ENCODE measurements around the gene GGT6.

Gene GGT6

GRCh38 chr17:4549781-4550533, 10.4 kb downstream of the GGT6 start:
- DNase-seq = no peak

- no peak for DNase-seq
Measured at GRCh38 chr17:4548721-4549531, 11.5 kb downstream of the GGT6 start.

- no peak for DNase-seq
Measured at GRCh38 chr17:4548061-4548461, 12.3 kb downstream of the GGT6 start.

- DNase-seq = no peak
Measured at GRCh38 chr17:4547118-4547906, 13.1 kb downstream of the GGT6 start.

- DNase-seq = no peak
Measured at GRCh38 chr17:4545217-4545951, 15.0 kb downstream of the GGT6 start.

- no peak for DNase-seq
Measured at GRCh38 chr17:4544951-4545216, 15.5 kb downstream of the GGT6 start.

GRCh38 chr17:4544135-4544950, 16.0 kb downstream of the GGT6 start:
- DNase-seq = no peak

- DNase-seq = no peak
Measured at GRCh38 chr17:4543557-4544026, 16.8 kb downstream of the GGT6 start.

- DNase-seq = no peak
Measured at GRCh38 chr17:4542726-4543191, 17.6 kb downstream of the GGT6 start.

- DNase-seq = no peak
Measured at GRCh38 chr17:4542003-4542725, 18.2 kb downstream of the GGT6 start.

- DNase-seq = no peak
Measured at GRCh38 chr17:4541328-4542002, 18.9 kb downstream of the GGT6 start.

GRCh38 chr17:4540687-4541327, 19.6 kb downstream of the GGT6 start:
- no peak for DNase-seq

GRCh38 chr17:4540224-4540651, 20.1 kb downstream of the GGT6 start:
- no peak for DNase-seq

- DNase-seq = no peak
Measured at GRCh38 chr17:4539576-4540223, 20.7 kb downstream of the GGT6 start.

GRCh38 chr17:4539025-4539424, 21.4 kb downstream of the GGT6 start:
- DNase-seq = no peak

- no peak for DNase-seq
Measured at GRCh38 chr17:4538236-4539002, 22.0 kb downstream of the GGT6 start.

- no peak for DNase-seq
Measured at GRCh38 chr17:4537451-4538235, 22.7 kb downstream of the GGT6 start.

Measured in CD4-positive, alpha-beta T cell treated with Interleukin-4 for 1 hour (primary cell).